Trophoblast cell (in vitro differentiated cells and primary cell): ENCODE measurements around the gene SMPDL3A.

ENCODE experiments used
- DNase-seq, 2 donors: peaks; one replicate each; pipeline ENCODE4 v3.0.0-alpha.2; 2016
- H2AFZ ChIP-seq: 2 replicates; pipeline ENCODE4 v1.6.1; 2013; ENCODE audit warnings: low read length, moderate library complexity, mild to moderate bottlenecking; ENCODE audit not compliant: insufficient read depth, poor library complexity
- H2AK5ac ChIP-seq: 2 replicates; pipeline ENCODE4 v1.6.1; 2013; ENCODE audit warnings: mild to moderate bottlenecking, low read length
- H2BK120ac ChIP-seq: 2 replicates; pipeline ENCODE4 v1.6.1; 2013; ENCODE audit warnings: low read length, mild to moderate bottlenecking, moderate library complexity; ENCODE audit not compliant: insufficient read depth, poor library complexity
- H2BK12ac ChIP-seq: 2 replicates; pipeline ENCODE4 v1.6.1; 2013; ENCODE audit warnings: mild to moderate bottlenecking, low read length, moderate library complexity
- H2BK5ac ChIP-seq: 2 replicates; pipeline ENCODE4 v1.6.1; 2013; ENCODE audit warnings: low read length, low read depth, moderate library complexity, mild to moderate bottlenecking; ENCODE audit not compliant: poor library complexity
- H3K14ac ChIP-seq: 2 replicates; pipeline ENCODE4 v1.6.1; 2013; ENCODE audit warnings: mild to moderate bottlenecking, low read length
- H3K18ac ChIP-seq: 2 replicates; pipeline ENCODE4 v1.6.1; 2013; ENCODE audit warnings: mild to moderate bottlenecking, low read length
- H3K23ac ChIP-seq: 2 replicates; pipeline ENCODE4 v1.6.1; 2013; ENCODE audit warnings: low read length
- H3K27ac ChIP-seq: 2 replicates; pipeline ENCODE4 v1.5.1; 2013; ENCODE audit warnings: low read depth, mild to moderate bottlenecking, inconsistent platforms, low read length, moderate library complexity
- H3K27me3 ChIP-seq: 2 replicates; pipeline ENCODE4 v1.6.1; 2013; ENCODE audit warnings: inconsistent platforms, mild to moderate bottlenecking, low read length, moderate library complexity; ENCODE audit not compliant: insufficient read depth
- H3K36me3 ChIP-seq, 2 experiments: 1 replicate in 1 of 2; 2 replicates in 1 of 2; pipeline ENCODE4 v1.6.1; 2013; ENCODE audit warnings: low read length in 2 of 2, mild to moderate bottlenecking in 2 of 2, moderate library complexity in 1 of 2; ENCODE audit not compliant: insufficient read depth in 2 of 2, control insufficient read depth in 1 of 2
- H3K4ac ChIP-seq: 2 replicates; pipeline ENCODE4 v1.6.1; 2013; ENCODE audit warnings: low read depth, mild to moderate bottlenecking, low read length, moderate library complexity
- H3K4me1 ChIP-seq, 2 experiments: 1 replicate in 1 of 2; 2 replicates in 1 of 2; pipeline ENCODE4 v1.6.1; 2013; ENCODE audit warnings: low read length in 2 of 2, mild to moderate bottlenecking in 2 of 2, moderate library complexity in 1 of 2; ENCODE audit not compliant: insufficient read depth in 2 of 2, control insufficient read depth in 1 of 2
- H3K4me2 ChIP-seq: 2 replicates; pipeline ENCODE4 v1.6.1; 2013; ENCODE audit warnings: inconsistent platforms, mild to moderate bottlenecking, low read length, moderate library complexity
- H3K4me3 ChIP-seq: 2 replicates; pipeline ENCODE4 v1.5.1; 2013; ENCODE audit warnings: mild to moderate bottlenecking, low read depth, low read length, inconsistent platforms
- H3K79me1 ChIP-seq: one replicate; pipeline ENCODE4 v1.6.1; 2013; ENCODE audit warnings: low read length
- H3K79me2 ChIP-seq: 2 replicates; pipeline ENCODE4 v1.6.1; 2013; ENCODE audit warnings: low read length, mild to moderate bottlenecking; ENCODE audit not compliant: control insufficient read depth, insufficient read depth, poor library complexity
- H3K9ac ChIP-seq: 2 replicates; pipeline ENCODE4 v1.6.1; 2013; ENCODE audit warnings: mild to moderate bottlenecking, low read length
- H3K9me3 ChIP-seq: 2 replicates; pipeline ENCODE4 v1.6.1; 2013; ENCODE audit warnings: low read depth, mild to moderate bottlenecking, control low read depth, inconsistent platforms, low read length; ENCODE audit not compliant: insufficient read depth
- H4K12ac ChIP-seq: 2 replicates; pipeline ENCODE4 v1.6.1; 2013; ENCODE audit warnings: low read depth, mild to moderate bottlenecking, low read length, moderate library complexity
- H4K8ac ChIP-seq: 2 replicates; pipeline ENCODE4 v1.6.1; 2013; ENCODE audit warnings: low read depth, mild to moderate bottlenecking, low read length, moderate library complexity
- H4K91ac ChIP-seq: one replicate; pipeline ENCODE4 v1.6.1; 2013; ENCODE audit warnings: low read depth, mild to moderate bottlenecking, low read length, moderate library complexity
- WGBS: extraction: QIAGEN DNeasy Blood & Tissue Kit; methylation state at CpG from one replicate; pipeline ENCODE4 v1.1.7; 2013; ENCODE audit warnings: missing lambda C conversion rate; ENCODE audit not compliant: insufficient read length, insufficient coverage; ENCODE audit errors: extremely low coverage; 5-methylcytosine and 5-hydroxymethylcytosine counted together

The SMPDL3A gene

GRCh38 chr6:122798099-122798641, 9.1 kb downstream of the SMPDL3A start:
- H3K4me1 ChIP-seq: no peaks in the 10 kb centered on the region
- DNase-seq: no peak
- H3K27ac ChIP-seq: no peak overlapping the region
- no peak overlapping the region for H3K18ac ChIP-seq
- WGBS: no CpG with 5 or more reads among the region's 6 CpGs
- no peak overlapping the region for H4K91ac ChIP-seq
- H3K79me2 ChIP-seq: no peaks in the 10 kb centered on the region
- no peaks in the 10 kb centered on the region for H3K36me3 ChIP-seq
- H3K4me3 ChIP-seq: no peak overlapping the region
- no peak overlapping the region for H2AFZ ChIP-seq
- H3K79me1 ChIP-seq: no peaks in the 10 kb centered on the region
- H3K9ac ChIP-seq: no peak overlapping the region
- H4K12ac ChIP-seq: no peak overlapping the region
- no peak overlapping the region for H2BK120ac ChIP-seq
- H2BK5ac ChIP-seq: no peak overlapping the region
- no peak overlapping the region for H3K4me2 ChIP-seq
- H3K9me3 ChIP-seq: no peaks in the 10 kb centered on the region
- H3K14ac ChIP-seq: no peak overlapping the region
- no peak overlapping the region for H2BK12ac ChIP-seq
- H3K27me3 ChIP-seq: no peaks in the 10 kb centered on the region
- H2AK5ac ChIP-seq: no peak overlapping the region
- H4K8ac ChIP-seq: no peak overlapping the region
- H3K23ac ChIP-seq: no peak overlapping the region
- H3K4ac ChIP-seq: no peak overlapping the region

- WGBS: no CpG with 5 or more reads among the region's 4 CpGs
These were observed 10.2 kb downstream of the SMPDL3A start for GRCh38 chr6:122799140-122799745.

GRCh38 chr6:122799916-122800686, 11.0 kb downstream of the SMPDL3A start:
- Histone ChIP-seq H4K91ac (no peak overlapping the region), H3K23ac (no peak overlapping the region), H2AK5ac (no peak overlapping the region), H3K18ac (no peak overlapping the region), H2AFZ (no peak overlapping the region), H3K4me1 (no peaks in the 10 kb centered on the region), H4K8ac (no peak overlapping the region), H3K9ac (no peak overlapping the region), H4K12ac (no peak overlapping the region), H3K14ac (no peak overlapping the region), H3K4ac (no peak overlapping the region), H3K79me2 (no peaks in the 10 kb centered on the region), H3K79me1 (no peaks in the 10 kb centered on the region), H2BK120ac (no peak overlapping the region), H2BK12ac (no peak overlapping the region), H3K27ac (no peak overlapping the region), H3K36me3 (no peaks in the 10 kb centered on the region), H2BK5ac (no peak overlapping the region), H3K27me3 (no peaks in the 10 kb centered on the region), H3K4me3 (no peak overlapping the region), H3K4me2 (no peak overlapping the region), H3K9me3 (no peaks in the 10 kb centered on the region)
- WGBS: no CpG with 5 or more reads among the region's 5 CpGs
- peak in 1 of 2 donors; percentile 13 for DNase-seq

More at GRCh38 chr6:122799140-122799745, 10.2 kb downstream of the SMPDL3A start:
- H2BK120ac ChIP-seq: no peak overlapping the region
- DNase-seq: no peak
- H3K4ac ChIP-seq: no peak overlapping the region
- H3K36me3 ChIP-seq: no peaks in the 10 kb centered on the region
- H3K4me2 ChIP-seq: no peak overlapping the region
- no peak overlapping the region for H3K9ac ChIP-seq
- no peak overlapping the region for H3K14ac ChIP-seq
- H3K23ac ChIP-seq: no peak overlapping the region
- H3K4me3 ChIP-seq: no peak overlapping the region
- no peaks in the 10 kb centered on the region for H3K27me3 ChIP-seq
- no peak overlapping the region for H4K12ac ChIP-seq
- H3K18ac ChIP-seq: no peak overlapping the region
- H2BK5ac ChIP-seq: no peak overlapping the region
- H2AK5ac ChIP-seq: no peak overlapping the region
- H3K79me1 ChIP-seq: no peaks in the 10 kb centered on the region
- no peak overlapping the region for H3K27ac ChIP-seq
- H3K9me3 ChIP-seq: no peaks in the 10 kb centered on the region
- no peak overlapping the region for H2AFZ ChIP-seq
- H4K8ac ChIP-seq: no peak overlapping the region
- no peak overlapping the region for H2BK12ac ChIP-seq
- no peaks in the 10 kb centered on the region for H3K79me2 ChIP-seq
- H4K91ac ChIP-seq: no peak overlapping the region
- no peaks in the 10 kb centered on the region for H3K4me1 ChIP-seq

GRCh38 chr6:122800906-122801305, 11.8 kb downstream of the SMPDL3A start:
- H2AK5ac ChIP-seq: no peak overlapping the region
- no peaks in the 10 kb centered on the region for H3K9me3 ChIP-seq
- DNase-seq: no peak
- H3K79me1 ChIP-seq: no peaks in the 10 kb centered on the region
- no peak overlapping the region for H3K23ac ChIP-seq
- no peak overlapping the region for H4K8ac ChIP-seq
- no peaks in the 10 kb centered on the region for H3K4me1 ChIP-seq
- no peak overlapping the region for H4K91ac ChIP-seq
- H3K14ac ChIP-seq: no peak overlapping the region
- no peak overlapping the region for H2BK120ac ChIP-seq
- no peaks in the 10 kb centered on the region for H3K27me3 ChIP-seq
- H3K9ac ChIP-seq: no peak overlapping the region
- H4K12ac ChIP-seq: no peak overlapping the region
- no peaks in the 10 kb centered on the region for H3K79me2 ChIP-seq
- H3K4ac ChIP-seq: no peak overlapping the region
- no peak overlapping the region for H2BK12ac ChIP-seq
- H2AFZ ChIP-seq: no peak overlapping the region
- H3K18ac ChIP-seq: no peak overlapping the region
- no peak overlapping the region for H3K4me3 ChIP-seq
- no peak overlapping the region for H2BK5ac ChIP-seq
- H3K4me2 ChIP-seq: no peak overlapping the region
- H3K36me3 ChIP-seq: peaks cover 0 to 3% of the 10 kb centered on the region in 2 experiments
- no CpG with 5 or more reads among the region's 3 CpGs for WGBS
- H3K27ac ChIP-seq: no peak overlapping the region
